Activated CD4-positive, alpha-beta memory T cell treated with anti-CD3 and anti-CD28 coated beads, Interleukin-2, amount 10 ng/mL, durations not matched to agents 7 days and 5 days (primary cell): ENCODE results near the gene PNPLA3. TPM values are rescaled to one million over a fixed set of nuclear protein-coding genes. Genes with fewer than 3 reads are reported as not detected.
A peak's percentile ranks its signal among the peaks of the same experiment; 100 is the strongest.

Source experiments
- CTCF ChIA-PET: fragments of 350-600 bp; sonication (Branson Sonifier 250); formaldehyde crosslinking; loops from one replicate; lab custom pipeline; 2021; ENCODE audit warnings: antibody characterized with exemption, inconsistent platforms; lab: Charles Lee
- POLR2A ChIA-PET: fragments of 350-600 bp; sonication (Branson Sonifier 250); formaldehyde crosslinking; loops from one replicate; lab custom pipeline; 2021; ENCODE audit warnings: antibody characterized with exemption; lab: Charles Lee
- DNase-seq: peaks from one replicate; pipeline ENCODE4 v3.0.0-alpha.2; 2020
- H3K27ac Mint-ChIP-seq: one replicate; pipeline ENCODE4 v1.8.0; 2021; ENCODE audit warnings: mild to moderate bottlenecking, mixed read lengths
- H3K27me3 Mint-ChIP-seq: one replicate; pipeline ENCODE4 v1.8.0; 2021; ENCODE audit warnings: mixed read lengths
- H3K36me3 Mint-ChIP-seq: one replicate; pipeline ENCODE4 v1.8.0; 2021; ENCODE audit warnings: low read depth, mixed read lengths
- H3K4me1 Mint-ChIP-seq: one replicate; pipeline ENCODE4 v1.8.0; 2021; ENCODE audit warnings: mixed read lengths
- H3K4me3 Mint-ChIP-seq: one replicate; pipeline ENCODE4 v1.8.0; 2021; ENCODE audit warnings: mild to moderate bottlenecking, mixed read lengths
- H3K9me3 Mint-ChIP-seq: one replicate; pipeline ENCODE4 v1.8.0; 2021; ENCODE audit warnings: mixed read lengths
- total RNA-seq, 2 experiments: library from RNA; stranded (reverse); gene quantifications; one replicate each; pipeline ENCODE4 v1.2.3, GENCODE V29; 2021

Gene PNPLA3
- total RNA-seq, 2 experiments from 2014 or later = 0.08 TPM; not detected in 1

DNA sequence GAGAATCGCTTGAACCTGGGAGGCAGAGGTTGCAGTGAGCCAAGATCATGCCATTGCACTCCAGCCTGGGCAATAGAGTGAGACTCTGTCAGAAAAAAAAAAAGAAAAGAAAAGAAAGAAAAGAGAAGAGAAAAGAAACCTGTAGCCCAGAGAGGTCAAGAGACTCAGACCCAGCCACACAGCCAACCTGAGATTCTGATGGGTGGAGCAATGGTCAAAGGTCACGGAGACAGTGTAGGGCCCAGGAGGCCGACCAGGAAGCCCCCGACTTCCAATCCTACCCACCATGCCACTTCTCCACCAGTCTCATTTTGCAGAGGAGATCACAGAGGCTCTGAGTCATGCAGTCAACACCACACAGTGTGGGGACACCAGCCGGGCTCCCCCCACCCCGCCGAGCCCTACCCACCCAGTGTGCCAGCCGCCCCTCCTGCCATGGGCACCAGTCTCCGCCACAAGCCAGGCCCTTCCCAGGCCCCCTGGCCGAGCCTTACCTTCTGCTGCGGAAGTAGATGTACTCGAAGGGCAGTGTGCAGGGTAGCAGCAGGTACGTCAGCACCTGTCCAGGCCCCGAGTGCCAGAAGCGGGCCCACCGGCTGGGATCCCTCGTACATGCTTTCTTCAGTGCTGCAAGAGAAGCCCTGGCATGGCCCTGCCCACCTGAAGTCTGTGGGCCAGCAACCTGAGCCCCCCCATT lies 39.7 kb upstream of the PNPLA3 start:
- ChIA-PET CTCF (interaction anchor here (0.6 to 1.5 kb wide), 22 partner anchors 9 to 531 kb away, joined by 3 to 24 read pairs (median 4); partner anchors contain the start of genes PNPLA3 and SAMM50), POLR2A (interaction anchor here (0.7 kb wide), 1 partner anchor 62 kb away, joined by 3 read pairs; no protein-coding TSS in a partner anchor)
- H3K4me1 Mint-ChIP-seq = no peaks in the 10 kb centered on the region
- H3K27me3 Mint-ChIP-seq = peaks cover 12% of the 10 kb centered on the region
- H3K9me3 Mint-ChIP-seq = no peaks in the 10 kb centered on the region
- H3K36me3 Mint-ChIP-seq = no peaks in the 10 kb centered on the region
- H3K4me3 Mint-ChIP-seq = no peak overlapping the region
- H3K27ac Mint-ChIP-seq = no peak overlapping the region
- DNase-seq = no peak

DNA sequence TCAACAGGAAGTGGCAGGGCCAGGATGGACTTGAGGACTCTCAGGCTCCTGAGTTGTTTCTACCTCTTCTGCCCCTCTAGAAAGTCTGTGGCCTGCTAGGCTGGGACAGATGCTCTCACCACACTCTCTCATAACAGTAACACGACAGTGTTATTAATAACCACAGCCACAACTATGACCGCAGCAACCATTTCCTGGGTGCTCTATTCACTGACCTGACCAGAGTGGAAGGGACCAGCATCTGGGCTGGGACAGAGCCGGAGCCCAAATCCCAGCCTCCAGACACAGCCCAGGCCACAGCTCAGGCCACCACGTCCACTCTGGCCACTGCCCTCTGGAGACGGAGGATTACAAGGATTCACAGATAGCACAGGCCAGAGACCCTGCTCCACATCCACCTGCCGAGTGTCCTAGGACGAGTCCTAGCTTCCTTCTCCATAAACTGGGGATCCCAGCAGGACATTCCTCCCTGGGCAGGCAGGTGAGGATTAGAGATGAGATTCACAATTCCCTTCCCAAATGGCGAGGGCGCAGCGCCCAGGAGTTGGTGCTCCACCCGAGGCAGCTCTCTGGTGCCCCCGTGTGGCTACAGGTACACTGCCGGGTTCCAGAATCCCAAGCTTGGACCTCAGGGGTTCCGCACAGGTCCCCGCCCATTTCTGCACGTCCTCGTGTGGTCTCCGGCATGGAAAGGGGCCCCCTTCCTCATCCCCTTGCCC lies 38.8 kb upstream of the PNPLA3 start:
- no peaks in the 10 kb centered on the region for H3K36me3 Mint-ChIP-seq
- ChIA-PET POLR2A (no interaction called here), CTCF (interaction anchor here (0.8 to 1.3 kb wide), 9 partner anchors 8 to 1218 kb away, joined by 3 to 15 read pairs (median 3); partner anchors contain the start of gene EFCAB6)
- no peak overlapping the region for H3K27ac Mint-ChIP-seq
- peaks cover 17% of the 10 kb centered on the region for H3K27me3 Mint-ChIP-seq
- no peaks in the 10 kb centered on the region for H3K4me1 Mint-ChIP-seq
- DNase-seq = peak; percentile 50
- no peaks in the 10 kb centered on the region for H3K9me3 Mint-ChIP-seq
- H3K4me3 Mint-ChIP-seq = no peak overlapping the region

DNA sequence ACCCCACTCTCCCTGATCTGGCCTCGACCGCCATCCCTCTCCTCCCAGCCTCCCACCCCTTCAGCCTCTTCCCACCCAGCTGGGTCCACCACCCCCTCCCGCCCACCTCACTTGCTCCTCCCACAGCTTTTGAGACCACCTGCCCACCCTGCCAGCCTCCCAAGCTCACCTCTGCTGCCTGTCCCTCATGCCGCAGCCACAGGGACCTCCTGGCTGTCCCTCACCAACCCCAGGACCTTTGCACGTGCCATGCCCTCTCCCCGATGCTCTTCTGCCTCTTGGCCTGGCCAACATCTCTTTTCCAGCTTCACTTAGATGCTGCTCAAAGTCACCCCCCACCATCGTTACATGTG lies 38.3 kb upstream of the PNPLA3 start:
- Mint-ChIP-seq H3K4me1 (no peaks in the 10 kb centered on the region), H3K27ac (no peak overlapping the region), H3K4me3 (no peak overlapping the region), H3K27me3 (peaks cover 20% of the 10 kb centered on the region), H3K36me3 (no peaks in the 10 kb centered on the region), H3K9me3 (no peaks in the 10 kb centered on the region)
- CTCF ChIA-PET = interaction anchor here (0.6 to 1.3 kb wide), 10 partner anchors 9 to 1217 kb away, joined by 3 to 15 read pairs (median 3); partner anchors contain the start of gene EFCAB6
- POLR2A ChIA-PET = no interaction called here
- DNase-seq = no peak

DNA sequence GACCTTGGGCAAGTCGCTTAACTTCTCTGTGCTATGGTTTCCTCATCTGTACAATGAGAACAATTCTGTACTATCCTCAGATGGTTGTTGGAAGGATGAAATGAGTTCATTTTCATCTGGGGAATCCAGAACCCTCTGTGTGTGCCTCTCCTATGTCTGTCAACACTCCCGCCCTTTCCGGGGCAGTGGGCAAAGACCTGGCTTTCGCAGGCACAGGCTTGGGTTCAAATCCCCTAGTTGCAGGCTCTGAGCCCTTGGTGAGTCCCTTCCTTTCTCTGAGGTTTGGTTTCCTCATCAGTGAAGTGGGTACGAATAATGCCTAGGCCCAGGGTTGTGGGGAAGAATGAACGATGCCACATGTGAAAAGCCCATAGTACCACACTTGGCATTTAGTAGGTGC lies 37.8 kb upstream of the PNPLA3 start:
- peaks cover 25% of the 10 kb centered on the region for H3K27me3 Mint-ChIP-seq
- no peak overlapping the region for H3K27ac Mint-ChIP-seq
- no peak overlapping the region for H3K4me3 Mint-ChIP-seq
- no peaks in the 10 kb centered on the region for H3K36me3 Mint-ChIP-seq
- CTCF ChIA-PET = interaction anchor here (0.6 to 1.3 kb wide), 7 partner anchors 9 to 497 kb away, joined by 3 to 7 read pairs (median 3); no protein-coding TSS in a partner anchor
- no peak for DNase-seq
- H3K9me3 Mint-ChIP-seq = no peaks in the 10 kb centered on the region
- POLR2A ChIA-PET = no interaction called here
- no peaks in the 10 kb centered on the region for H3K4me1 Mint-ChIP-seq

DNA sequence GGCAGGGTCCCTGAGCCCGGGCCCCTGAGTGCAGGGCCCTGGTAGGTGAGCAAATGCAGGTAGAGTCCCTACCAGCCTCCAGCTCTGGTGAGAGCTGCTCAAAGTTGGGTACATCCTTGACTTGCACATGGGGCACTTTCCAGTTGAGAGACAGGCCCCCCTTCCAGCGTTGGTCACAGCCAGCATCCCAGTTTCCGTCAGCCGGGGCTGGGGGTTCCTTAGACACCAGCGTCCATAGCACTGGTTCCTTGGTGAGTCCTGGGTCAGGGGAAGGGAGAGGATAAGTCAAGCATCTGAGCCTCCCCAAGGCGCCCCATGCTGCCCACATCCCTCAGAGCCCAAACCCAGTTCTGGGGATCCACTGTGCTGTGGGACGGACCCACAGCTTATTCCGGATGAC lies 37.4 kb upstream of the PNPLA3 start:
- H3K9me3 Mint-ChIP-seq = no peaks in the 10 kb centered on the region
- ChIA-PET POLR2A (no interaction called here), CTCF (interaction anchor here (1.2 kb wide), 1 partner anchor 12 kb away, joined by 3 read pairs; no protein-coding TSS in a partner anchor)
- H3K36me3 Mint-ChIP-seq = no peaks in the 10 kb centered on the region
- H3K4me1 Mint-ChIP-seq = no peaks in the 10 kb centered on the region
- peaks cover 27% of the 10 kb centered on the region for H3K27me3 Mint-ChIP-seq
- no peak overlapping the region for H3K4me3 Mint-ChIP-seq
- no peak overlapping the region for H3K27ac Mint-ChIP-seq
- DNase-seq = no peak

DNA sequence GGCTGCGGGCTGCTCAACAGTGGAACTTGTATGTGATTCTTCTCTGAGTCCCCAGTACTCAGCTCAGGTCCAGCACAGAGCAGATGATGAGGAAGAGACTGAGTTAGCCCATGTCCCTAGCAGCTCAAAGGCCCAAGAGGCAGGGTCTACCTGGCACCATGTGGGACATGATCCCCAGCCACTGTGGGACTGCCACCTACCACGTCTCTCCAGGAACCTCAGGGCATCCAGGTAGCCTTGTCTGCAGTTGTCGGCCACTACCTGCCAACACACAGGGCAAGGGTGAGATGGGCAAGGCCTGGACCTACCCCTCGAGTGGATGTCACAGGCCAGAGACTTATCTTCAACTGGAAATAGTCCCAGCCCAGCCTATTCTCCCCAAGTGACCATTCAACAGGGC lies 36.2 kb upstream of the PNPLA3 start:
- H3K9me3 Mint-ChIP-seq = no peaks in the 10 kb centered on the region
- POLR2A ChIA-PET = no interaction called here
- no peaks in the 10 kb centered on the region for H3K4me1 Mint-ChIP-seq
- DNase-seq = no peak
- H3K4me3 Mint-ChIP-seq = no peak overlapping the region
- peaks cover 35% of the 10 kb centered on the region for H3K27me3 Mint-ChIP-seq
- H3K36me3 Mint-ChIP-seq = no peaks in the 10 kb centered on the region
- CTCF ChIA-PET = interaction anchor here (1.1 kb wide), 1 partner anchor 27 kb away, joined by 3 read pairs; no protein-coding TSS in a partner anchor
- no peak overlapping the region for H3K27ac Mint-ChIP-seq

DNA sequence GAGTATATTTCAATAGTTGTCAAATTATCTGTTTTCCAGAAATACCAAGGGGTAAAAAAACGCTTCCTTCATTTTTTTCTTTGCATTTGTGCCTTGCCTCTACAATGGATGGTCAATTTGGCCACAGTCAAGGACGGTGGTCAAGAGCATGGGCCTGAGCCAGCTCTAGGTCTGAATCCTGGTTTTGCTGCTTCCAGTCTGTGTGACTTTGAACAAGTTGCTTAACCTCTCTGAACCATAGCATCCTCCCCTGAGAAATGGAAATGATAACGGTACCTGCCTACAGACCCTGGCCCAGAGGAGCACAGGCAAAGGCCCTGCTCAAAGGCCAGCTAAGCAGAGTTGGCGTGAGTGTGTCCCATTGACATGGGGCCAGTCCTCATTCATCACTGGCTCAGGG lies 34.9 kb upstream of the PNPLA3 start:
- no peak overlapping the region for H3K27ac Mint-ChIP-seq
- H3K27me3 Mint-ChIP-seq = peaks cover 37% of the 10 kb centered on the region
- H3K9me3 Mint-ChIP-seq = no peaks in the 10 kb centered on the region
- no peaks in the 10 kb centered on the region for H3K36me3 Mint-ChIP-seq
- H3K4me1 Mint-ChIP-seq = no peaks in the 10 kb centered on the region
- POLR2A ChIA-PET = no interaction called here
- CTCF ChIA-PET = interaction anchor here (0.7 kb wide), 1 partner anchor 114 kb away, joined by 5 read pairs; no protein-coding TSS in a partner anchor
- no peak overlapping the region for H3K4me3 Mint-ChIP-seq
- no peak for DNase-seq

DNA sequence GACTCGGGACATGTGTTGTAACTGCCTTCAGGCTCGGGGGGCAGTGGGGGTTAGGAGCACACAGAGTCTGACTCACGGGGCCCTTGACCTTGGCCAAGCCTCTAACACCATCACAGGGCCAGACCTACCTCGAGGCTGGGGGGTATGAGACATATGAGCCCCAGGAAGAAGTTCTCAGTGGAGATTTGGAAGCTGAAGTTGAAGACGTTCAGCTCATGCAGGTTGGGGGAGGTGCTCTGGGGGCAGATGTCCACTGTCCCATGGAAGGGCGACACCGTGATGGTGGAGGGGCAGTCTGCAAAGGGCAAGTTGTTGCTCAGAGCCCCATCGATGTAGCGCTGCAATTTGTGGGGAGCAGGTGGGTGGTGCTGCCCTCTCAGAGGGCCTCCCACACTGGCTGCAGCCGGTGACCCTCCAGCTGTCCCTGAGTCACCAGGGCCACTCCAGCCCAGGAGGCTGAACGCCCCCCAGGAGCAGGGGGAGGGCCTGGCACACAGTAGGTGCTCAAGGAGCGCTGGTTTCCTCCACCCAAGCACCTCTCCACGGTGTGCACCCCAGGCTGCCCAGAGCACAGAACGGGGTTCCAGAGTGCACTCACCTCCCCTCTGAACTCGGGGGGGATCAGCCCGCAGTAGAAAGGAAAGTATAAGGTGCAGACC lies 34.3 kb upstream of the PNPLA3 start:
- Mint-ChIP-seq H3K36me3 (no peaks in the 10 kb centered on the region), H3K9me3 (no peaks in the 10 kb centered on the region), H3K27ac (no peak overlapping the region), H3K27me3 (peaks cover 40% of the 10 kb centered on the region), H3K4me1 (no peaks in the 10 kb centered on the region), H3K4me3 (no peak overlapping the region)
- no peak for DNase-seq
- POLR2A ChIA-PET = no interaction called here
- CTCF ChIA-PET = no interaction called here

DNA sequence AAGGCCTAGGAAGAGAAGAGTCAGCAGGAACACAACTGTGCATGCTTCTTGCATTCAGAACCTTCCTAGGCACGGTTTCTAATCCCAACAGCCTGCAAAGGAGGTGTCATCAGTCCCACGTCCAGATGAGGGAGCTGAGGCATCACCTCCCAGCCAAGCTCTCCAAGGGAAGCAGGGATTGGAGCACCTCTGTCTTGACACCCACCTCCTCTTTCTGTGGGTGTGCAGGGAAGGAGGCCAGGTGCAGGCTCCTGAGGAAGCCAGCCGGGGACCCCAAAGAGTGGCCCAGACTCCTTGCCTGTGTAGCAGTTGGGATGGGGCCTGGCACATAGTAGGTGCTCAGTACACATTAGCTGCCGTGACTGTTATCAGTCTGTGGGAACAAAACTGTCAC lies 33.7 kb upstream of the PNPLA3 start:
- H3K27ac Mint-ChIP-seq = no peak overlapping the region
- peaks cover 40% of the 10 kb centered on the region for H3K27me3 Mint-ChIP-seq
- POLR2A ChIA-PET = no interaction called here
- no peaks in the 10 kb centered on the region for H3K9me3 Mint-ChIP-seq
- H3K4me3 Mint-ChIP-seq = no peak overlapping the region
- H3K4me1 Mint-ChIP-seq = no peaks in the 10 kb centered on the region
- no peaks in the 10 kb centered on the region for H3K36me3 Mint-ChIP-seq
- CTCF ChIA-PET = no interaction called here
- no peak for DNase-seq

DNA sequence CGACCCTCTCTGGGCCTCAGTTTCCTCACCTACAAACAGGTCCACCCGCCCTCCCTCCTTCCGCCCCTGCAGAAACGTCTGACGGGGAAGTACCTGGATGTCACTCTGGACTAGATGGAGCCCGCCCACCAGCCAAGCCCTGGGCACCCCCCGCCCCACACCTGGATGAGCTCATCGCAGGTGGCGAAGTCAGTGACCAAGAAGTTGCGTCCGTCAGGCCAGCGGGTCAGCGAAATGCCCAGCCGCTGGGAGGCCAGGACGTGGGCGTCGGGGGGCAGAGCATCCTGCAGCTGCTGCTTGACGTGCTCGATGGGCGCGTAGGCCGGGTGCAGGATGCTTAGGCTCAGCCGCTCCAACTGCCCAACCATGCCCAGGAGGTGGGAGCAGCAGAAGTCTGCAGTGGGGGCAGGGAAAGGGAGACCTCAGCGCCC lies 32.7 kb upstream of the PNPLA3 start:
- no peaks in the 10 kb centered on the region for H3K36me3 Mint-ChIP-seq
- DNase-seq = no peak
- H3K4me1 Mint-ChIP-seq = no peaks in the 10 kb centered on the region
- POLR2A ChIA-PET = no interaction called here
- no peak overlapping the region for H3K27ac Mint-ChIP-seq
- peaks cover 40% of the 10 kb centered on the region for H3K27me3 Mint-ChIP-seq
- CTCF ChIA-PET = no interaction called here
- no peaks in the 10 kb centered on the region for H3K9me3 Mint-ChIP-seq
- no peak overlapping the region for H3K4me3 Mint-ChIP-seq

DNA sequence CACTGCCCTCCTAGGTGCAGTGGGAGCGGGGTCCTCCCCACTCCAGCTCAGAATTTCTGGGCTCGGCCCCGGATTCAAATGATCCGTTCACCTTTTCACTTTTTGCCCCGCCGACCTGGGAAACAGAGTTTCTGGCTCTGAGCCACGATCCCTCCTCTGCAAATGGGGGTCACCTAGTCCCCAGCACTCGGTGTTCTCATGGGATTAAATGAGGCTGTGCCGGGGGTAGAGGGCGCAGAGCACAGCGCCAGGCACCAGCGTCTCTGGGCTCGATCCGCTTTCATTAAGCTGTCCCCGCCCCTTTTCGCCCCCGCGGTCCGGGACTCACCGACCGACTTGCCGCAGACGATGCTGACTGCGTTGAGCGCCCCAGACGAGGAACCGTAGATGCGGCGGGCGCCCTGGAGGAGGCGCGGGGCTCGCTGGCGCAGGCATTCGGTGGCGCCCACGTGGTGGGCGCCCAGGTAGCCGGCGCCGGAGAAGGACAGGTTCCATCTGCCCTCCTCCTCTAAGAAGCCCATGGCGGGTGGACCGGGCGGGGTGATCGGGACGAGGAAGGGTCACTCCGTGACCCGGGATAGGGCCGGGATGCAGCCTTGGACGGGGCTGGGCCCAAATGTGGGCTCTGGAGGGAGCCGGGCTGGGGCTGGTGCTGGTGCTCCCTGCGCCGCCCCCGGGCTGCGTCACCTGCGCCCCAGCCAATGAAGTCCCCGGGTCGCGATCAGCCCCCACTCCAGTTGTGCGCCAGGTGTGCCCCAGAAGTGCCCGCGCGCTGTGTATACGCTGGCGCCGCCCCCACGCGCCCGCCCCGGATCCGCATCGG lies 32.0 kb upstream of the PNPLA3 start, which contains the start of gene PNPLA5:
PNPLA5 (minus strand) TSS at position 654 of the 823 bp plus-strand sequence; CDS start at position 521, 133 bp downstream.
- no peak within 1 kb of the TSS for H3K4me3 Mint-ChIP-seq
- H3K4me1 Mint-ChIP-seq = no peaks in the 10 kb centered on the region
- no peak for DNase-seq
- H3K36me3 Mint-ChIP-seq = no peaks in the 10 kb centered on the region
- POLR2A ChIA-PET = no interaction called here
- CTCF ChIA-PET = no interaction called here
- H3K27me3 Mint-ChIP-seq = peaks cover 40% of the 10 kb centered on the region
- H3K9me3 Mint-ChIP-seq = no peaks in the 10 kb centered on the region
- no peak within 1 kb of the TSS for H3K27ac Mint-ChIP-seq

DNA sequence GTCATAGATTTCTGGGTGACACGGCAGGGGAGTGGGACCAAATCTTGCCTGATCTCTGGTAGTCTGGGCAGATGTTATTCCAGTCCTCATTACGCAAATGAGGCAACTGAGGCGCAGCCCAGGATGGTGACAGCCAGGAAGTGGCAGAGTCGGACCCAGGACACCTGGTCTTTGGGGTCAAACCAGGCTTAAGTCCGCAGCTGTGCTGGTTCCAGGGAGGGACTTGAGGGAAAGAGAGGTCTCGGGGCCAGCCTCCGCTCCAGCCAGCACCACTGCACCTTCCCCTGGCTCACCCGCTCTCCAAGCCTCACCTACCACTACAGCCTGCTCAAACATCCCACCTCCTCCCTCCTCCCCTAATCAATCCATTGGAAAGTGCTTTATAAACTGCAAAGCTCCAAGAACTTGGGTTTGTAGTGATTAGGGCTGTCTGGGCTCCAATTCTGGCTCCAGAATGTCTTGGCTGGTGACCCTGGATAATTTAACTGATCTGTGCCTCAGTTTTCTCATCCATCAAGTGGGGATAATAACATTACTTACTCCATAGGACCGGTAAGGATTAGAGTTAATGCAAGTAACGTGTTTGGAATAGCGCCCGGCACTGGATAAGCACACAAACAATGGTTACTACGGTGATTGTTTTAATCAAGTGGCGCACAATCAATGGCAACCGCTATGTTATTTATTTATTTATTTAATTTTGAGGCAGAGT lies 31.3 kb upstream of the PNPLA3 start:
- CTCF ChIA-PET = interaction anchor here (1.1 kb wide), 1 partner anchor 9 kb away, joined by 4 read pairs; no protein-coding TSS in a partner anchor
- Mint-ChIP-seq H3K27ac (no peak overlapping the region), H3K27me3 (peaks cover 36% of the 10 kb centered on the region), H3K36me3 (no peaks in the 10 kb centered on the region), H3K4me1 (no peaks in the 10 kb centered on the region), H3K4me3 (no peak overlapping the region), H3K9me3 (no peaks in the 10 kb centered on the region)
- POLR2A ChIA-PET = no interaction called here
- no peak for DNase-seq
